Measurements from ENCODE around the gene PASK.
"Not testable (repeated sequence)": the region's sequence is repeated elsewhere in the genome, so short reads cannot be mapped to it uniquely, and the experiment has no call there.

The PASK gene

DNA sequence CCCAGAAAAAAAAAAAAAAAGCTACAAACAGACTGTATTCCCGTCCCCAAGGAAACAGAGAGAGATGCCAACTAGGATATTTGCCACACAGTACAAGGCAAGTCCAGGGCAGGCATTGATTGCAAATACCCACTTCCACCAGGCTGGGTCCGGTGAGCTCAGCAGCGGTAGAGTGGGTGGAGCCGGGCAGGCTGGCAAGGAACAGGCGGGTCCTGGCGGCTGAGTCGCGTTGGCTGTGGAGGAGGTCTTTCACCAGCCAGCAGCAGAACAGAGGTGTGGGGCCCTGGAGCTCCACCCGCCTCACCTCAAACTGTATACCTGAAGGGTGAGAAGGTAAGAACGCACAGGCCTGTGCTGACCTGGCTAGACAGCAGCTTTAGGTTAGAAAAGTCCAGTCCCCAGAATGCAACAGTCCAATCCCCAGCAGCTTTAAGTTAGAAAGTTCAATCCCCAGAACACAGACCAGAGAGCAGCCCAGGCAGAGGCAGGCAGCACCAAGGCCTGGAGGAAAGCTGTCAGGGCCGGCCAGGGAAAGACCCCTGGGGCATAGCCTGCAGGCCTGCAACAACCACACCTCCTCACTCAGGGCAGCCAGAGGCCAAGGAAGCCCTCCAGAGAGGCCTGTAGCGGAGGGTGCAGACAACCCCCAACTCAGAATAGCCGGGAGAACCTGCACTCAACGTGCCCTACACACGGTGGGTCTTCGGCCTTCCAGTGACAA lies 25.3 kb downstream of the PASK start:
- no peak for DNase-seq

DNA sequence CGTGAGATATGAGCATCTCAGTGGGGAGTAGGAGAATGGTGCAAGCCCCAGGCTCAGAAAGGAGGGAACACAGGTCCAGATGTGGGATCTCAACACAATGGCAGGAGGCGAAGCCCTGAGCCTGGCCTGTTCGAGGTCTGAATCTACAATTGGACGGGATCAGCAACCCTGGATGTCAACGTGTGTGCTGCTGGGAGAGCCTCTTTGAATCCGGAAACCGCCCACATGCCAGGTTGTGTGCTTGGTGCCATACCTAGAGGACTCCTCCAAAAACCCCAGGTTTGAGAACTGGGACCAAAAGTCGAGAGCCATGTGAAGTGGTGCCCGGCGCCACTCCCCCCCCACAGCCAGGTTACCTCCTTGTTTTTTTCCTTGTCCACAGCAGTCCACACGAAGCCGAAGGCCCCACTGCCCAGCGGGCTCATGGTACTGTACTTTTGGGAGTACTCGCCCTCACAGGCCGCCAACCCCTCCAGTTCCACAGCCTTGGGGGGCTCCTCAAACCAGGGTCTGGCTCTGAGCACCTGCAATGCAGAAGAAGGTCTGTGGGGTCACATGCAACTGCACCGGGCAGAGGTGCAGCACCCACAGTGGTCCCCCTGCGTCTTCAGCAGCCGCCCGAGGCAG lies 26.8 kb downstream of the PASK start:
- DNase-seq = no peak

DNA sequence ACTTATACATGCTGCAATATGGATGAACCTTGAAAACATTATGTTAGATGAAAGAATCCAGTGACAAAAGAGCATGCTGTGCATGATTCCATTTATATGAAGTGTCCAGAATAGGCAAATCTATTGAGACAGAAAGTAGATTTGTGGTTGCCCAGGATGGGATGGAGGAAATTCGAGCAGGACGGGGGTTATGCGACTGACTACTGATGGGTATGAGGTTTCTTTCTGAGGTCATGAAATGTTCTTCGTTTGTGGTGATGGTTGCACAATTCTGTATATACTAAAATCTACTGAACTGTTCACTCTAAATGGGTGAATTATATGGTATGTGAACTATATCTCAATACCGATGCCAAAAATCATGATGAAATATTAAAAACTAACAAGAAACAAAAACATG lies 28.3 kb downstream of the PASK start:
- DNase-seq = no peak

DNA sequence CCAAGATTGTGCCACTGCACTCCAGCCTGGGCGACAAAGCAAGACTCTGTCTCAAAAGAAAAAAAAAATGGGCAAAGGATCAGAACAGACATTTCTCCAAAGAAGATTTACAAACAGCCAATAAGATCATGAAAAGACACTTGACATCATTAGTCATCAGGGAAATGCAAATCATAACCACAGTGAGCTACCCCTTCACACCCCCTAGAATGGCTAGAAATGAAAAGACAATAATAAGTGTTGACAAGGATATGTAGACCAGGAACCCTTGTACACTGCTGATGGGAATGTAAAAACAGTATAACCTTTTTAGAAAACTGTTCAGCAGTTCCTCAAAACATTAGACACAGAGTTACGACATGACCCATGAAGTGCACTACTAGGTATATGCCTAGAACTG lies 28.8 kb downstream of the PASK start:
- DNase-seq = no peak

DNA sequence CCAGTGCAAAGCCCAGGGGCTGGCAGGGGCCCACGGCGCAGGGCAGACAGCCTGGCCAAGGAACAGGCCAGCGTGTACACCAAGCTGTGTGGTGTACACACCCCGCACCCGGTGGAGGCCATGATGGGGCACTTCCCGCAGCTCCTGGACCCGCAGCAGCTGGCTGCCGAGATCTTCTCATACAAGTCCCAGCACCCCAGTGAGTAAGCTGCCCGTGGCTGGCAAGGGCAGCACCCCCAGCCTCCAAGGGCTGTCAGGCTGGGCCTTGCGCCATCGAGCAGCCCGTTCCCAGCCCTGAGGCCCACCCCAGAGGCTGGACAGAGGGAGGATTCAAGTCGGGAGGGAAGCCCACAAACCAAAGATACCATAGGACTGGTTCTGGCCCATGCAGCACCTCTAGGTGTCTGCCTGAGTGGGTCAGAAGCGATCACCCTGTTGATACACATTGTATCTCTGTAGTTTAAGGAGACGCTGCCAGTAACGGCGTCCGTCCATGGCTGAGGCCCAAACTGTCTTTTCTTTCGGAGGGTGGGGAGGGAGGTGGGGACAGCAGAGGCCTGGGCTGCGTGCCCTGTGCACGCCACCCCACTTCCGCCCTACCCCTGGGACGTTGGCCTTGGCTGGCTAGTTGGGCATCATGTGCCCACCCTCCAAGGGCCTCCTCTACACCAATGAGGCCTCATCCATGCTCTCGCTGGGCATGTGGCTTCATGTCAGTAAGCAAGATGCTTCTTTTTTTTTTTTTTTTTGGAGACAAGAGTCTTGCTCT lies 30.4 kb downstream of the PASK start:
- no peak for DNase-seq

DNA sequence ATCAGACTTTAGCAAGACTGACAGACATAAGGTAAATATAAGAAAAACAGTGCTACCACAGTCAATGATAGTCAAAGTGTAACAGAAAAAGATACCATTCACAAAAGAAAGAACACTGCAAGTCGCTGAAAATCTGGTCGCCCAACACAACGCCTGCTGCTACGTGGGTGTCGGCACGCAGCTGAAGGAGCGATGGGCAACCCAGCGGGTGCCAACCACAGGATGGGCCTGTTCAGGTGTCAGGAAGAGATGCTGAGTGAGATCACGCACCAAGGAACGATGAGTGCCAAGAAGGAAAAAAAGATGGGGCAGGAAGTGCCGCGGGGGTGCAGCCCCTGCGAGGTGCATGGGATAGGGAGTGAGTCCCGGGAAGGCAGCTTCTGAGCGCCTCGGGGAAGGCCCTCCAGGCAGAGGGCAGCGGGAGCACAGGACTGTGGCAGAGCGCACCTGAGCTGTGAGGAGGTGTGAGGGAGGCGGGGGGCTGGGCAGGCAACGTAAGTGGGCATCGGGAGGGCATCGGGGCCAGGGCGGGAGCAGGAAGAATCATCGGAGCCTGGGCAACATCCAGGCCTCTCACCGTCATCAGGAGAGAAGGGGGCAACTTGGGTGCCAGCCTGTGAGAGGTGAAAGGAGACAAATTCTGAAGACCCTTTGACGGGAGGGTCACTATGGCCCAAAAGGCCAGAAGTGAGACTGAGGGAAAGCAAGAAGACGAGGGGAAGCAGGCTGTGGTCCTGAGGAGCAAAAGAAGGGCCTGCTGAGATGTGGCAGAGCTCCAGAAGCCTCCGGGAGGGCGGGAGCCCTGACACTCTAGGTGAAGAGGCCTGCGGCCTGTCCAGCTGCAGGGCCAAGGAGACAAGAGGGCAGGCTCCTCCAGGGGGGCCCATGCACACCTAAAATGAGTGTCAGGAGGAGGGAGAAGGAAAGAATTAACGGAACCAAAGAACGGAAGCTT lies 32.4 kb downstream of the PASK start:
- DNase-seq = no peak

DNA sequence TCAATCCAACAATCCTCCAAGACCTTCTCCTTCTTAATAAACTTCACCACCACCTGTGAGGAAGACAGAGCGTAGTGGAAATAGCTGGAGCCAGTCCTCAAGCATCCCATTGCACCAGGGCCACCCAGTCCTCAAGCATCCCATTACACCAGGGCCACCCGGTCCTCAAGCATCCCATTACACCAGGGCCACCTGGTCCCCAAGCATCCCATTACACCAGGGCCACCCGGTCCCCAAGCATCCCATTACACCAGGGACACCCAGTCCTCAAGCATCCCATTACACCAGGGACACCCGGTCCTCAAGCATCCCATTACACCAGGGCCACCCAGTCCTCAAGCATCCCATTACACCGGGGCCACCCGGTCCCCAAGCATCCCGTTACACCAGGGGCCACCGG lies 33.9 kb downstream of the PASK start:
- no peak for DNase-seq

DNA sequence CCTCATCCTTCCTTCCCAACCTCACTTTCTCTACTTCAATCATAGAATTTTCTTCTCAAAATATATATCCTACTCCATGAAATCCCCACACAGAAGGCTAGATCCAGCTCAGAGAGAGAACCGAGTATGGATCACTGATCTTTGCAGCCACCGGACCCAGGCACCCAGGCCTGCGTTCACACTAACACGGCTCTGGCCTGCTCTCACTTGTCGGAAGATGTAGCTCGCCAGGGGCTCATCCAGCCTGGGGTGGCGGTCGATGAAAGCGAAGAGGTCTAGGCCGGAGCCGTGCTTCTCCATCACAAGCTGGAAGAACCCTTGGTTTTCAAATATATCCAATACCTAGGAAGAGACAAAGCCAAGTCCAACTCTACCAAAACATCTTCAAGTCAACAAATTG lies 34.4 kb downstream of the PASK start:
- no peak for DNase-seq

DNA sequence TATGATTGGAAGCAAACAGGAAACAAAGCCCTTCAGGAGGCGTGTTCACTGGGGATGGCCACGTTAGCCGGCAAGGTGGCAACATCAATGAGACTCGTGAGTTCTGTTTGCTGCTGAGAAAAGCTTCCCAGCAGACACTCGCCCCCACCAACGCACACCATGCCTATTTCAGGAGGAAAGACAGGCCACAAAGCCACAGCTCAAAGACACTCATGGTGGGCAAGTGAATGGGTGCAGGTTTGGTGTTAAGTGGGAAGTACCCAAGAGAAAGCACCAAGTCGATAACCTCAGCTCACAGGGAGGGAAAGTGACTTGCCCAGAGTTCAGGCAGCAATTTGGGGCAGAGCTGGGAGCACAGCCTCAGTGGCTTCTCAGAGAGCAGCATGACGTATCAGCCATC lies 36.7 kb downstream of the PASK start:
- DNase-seq = no peak

DNA sequence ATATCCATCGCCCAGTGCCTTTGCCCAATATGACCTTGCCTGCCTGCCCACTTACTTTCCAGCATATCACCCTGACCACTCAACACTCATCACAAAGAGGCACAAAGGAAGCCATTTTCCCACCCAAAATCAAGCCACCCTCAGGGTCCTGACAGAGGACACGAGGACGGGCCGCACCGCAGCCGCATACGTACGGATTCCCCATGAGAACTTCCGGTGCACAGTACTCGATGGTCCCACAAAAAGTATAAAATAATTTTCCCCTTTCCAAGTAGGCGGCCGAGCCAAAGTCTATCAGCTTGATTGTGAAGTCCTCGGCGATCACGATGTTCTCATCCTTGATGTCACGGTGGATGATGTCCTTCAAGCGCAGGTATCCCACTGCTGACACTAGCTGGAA lies 37.2 kb downstream of the PASK start:
- no peak for DNase-seq

DNA sequence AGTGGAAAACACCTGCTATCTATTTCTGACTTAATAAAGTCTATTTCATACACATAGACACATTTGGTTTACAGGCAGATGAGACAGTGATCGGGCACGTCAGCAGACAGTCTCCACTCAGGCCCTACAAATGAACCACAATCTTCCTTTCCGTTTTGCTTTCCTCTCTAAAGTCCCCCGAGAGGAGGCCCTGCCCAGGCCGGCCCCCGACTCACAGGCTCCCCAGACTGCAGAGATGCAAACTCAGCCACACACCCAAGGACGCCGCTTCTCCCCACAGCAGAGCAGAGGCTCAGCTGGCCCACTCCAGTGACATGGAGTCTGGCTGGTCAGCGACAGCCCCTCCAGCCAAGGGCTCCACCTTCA lies 37.8 kb downstream of the PASK start:
- no peak for DNase-seq

DNA sequence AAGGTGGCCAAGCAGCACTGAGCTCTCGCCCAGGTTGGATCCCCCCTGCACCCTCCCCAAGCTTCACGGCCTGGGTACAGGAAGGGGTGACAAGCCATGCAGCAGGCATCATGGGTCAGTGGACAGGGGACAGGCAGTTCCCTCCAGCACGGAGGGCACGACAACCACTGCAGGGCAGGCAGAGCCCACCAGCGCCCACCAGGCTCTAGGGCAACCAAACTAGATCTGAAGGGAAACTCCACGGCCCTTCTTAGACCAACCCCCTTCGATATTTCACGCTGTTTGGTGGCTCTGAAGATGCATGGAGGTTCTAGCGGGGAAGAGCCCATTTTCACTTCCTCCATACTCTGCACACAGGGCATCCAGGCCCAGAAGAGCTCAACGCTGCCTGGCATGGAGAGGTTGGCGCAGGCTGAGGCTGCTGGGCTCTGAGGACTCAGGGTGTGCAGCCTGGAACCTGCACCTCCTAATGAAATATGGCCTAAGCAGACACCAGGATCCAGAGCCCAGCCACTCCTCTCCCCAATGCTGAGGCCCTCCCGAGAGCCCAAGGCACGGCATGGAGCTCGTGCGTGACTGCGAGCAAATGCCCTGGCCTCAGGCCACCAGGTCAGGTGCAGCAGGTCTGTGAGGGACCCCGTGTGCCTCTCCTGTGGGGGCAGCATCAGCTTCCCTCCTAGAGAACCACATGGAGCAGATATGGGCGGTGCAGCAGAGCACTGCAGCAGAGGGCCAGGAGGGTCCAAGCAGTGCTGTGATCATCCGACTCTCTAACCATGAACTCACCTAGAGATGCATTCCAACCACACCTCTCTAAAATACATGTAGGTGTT lies 38.4 kb downstream of the PASK start:
- DNase-seq = no peak

DNA sequence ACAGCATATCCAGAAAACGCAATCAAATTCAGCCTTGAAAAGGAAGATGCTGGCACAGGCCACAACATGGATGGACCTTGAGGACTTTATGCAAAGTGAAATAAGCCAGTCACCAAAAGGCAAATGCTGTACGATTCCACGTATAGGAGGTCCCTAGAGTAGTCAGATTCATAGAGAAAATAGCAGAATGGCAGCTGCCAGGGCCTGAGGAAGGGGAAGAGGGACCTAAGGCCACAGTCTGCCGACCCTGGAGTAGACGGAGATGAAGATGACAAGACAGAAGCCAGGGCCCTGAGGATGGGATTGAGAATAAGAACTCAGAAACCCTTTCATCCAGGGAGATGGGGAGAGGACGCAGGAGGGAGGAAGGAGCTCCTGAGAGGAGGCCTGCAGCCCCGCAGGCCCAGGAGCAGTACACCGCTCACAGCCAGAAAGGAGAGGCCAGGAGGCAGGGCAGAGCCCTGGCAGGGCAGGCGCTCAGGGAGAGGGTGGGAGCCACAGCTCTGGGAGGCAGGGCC lies 39.1 kb downstream of the PASK start:
- DNase-seq = no peak

DNA sequence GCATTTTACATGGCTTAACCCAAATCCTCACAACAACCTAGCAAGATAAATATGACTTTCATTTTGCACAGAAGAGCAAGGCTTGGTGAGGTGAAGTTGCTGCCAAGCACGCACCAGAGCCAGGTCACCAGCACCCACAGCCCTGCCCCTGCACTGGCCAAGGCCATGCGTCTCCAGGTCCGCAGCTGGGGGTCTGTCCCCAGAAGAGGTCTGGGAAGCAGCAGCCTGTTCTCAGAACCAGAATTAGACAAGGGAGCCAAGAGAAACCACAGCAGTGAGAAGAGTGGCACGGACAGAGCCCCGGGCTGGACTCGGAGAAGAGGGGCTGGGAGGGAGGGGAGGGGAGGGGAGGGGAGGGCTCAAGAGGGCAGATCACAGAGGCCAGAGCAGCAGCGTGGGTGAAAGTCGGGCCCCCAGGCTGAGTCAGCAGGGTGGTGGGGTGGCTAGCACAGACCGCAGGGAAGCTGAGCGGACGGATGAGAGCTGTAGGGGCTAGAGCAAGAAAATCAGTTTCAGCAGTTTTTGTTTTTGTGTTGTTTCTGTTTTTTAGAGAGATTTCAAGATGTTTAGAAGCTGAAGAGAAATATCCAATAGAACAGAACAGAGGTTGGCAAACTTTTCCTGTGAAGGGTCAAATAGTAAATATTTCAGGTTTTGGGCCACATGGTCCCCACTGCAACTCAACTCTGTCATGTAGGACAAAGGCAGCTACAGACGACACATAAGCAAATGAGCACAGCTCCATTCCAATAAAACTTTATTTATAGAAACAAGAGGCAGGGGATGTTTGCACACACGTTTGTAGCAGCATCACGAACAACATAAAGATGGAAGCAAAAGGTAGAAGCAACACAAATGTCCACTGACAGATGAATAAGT lies 39.8 kb downstream of the PASK start:
- DNase-seq = no peak

DNA sequence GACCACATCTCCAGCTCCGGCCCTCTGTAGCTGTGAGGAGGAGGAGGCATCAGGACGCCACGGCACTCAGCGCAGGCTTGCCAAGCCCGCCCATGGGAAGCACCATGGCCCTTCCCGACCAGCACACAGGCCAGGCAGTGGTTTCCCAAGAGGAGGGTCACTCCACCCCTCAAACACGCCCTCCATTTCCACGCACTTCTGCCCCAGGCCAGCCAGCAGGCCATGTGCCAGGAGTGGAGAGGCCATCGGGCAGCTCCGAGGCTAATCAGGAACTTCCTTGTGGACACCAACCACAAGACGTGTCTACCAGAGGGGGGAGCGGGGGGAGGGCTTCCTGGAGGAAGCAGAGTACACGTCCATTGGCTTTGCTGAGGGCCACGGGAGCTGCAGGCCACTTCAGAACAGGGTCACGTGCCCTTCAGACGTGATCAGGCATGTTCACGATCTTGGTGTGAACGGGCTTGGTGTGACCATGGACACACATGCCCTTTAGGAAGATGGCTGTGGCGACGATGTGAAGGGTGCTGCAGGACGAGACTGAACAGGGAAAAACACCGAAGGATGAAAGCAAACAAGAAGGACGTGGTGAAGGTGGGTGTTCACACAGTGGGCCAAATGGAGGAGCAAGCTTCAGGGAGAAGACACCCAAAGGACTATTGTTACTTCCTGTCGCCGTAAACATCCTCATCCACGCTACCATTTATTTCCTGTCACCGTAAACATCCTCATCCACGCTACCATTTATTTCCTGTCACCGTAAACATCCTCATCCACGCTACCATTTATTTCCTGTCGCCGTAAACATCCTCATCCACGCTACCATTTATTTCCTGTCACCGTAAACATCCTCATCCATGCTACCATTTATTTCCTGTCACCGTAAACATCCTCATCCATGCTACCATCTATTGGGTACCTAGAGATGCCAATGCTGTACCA lies 40.7 kb downstream of the PASK start:
- DNase-seq = no peak

DNA sequence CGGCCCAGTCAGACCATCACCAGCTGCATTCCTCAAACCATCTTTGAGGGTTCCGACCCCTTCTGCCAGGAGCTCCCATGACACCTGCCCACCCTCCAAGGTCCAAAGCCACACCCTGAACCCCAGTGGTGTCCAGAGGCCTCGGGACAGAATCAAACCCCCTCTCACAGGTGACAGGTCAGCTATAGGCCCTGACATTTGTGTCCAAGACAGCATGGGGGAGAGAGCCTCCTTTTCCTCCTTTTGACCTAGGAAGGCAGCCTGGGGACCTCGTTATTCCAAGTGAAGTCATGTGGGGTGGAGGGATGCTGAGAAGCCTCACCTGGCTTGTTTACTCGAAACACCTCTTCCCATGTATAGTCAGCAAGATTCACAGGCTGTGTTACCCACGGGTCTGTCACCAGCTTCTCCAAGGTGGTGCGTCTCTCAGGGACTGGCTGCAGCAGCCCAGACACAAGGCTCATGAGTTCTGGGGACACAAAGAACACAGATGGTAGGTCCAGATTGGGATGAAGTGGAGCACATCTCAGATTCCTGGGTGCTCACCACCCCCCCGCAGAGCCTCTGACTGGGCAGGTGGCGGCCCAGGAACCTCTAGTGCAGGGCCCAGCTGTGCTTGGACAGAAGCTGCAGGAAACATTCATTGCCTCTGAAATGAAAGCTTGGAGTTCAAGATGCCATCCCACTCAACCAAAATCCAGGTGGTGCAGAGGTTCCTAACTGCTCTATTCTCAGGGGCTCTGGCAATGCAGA lies 42.1 kb downstream of the PASK start:
- no peak for DNase-seq

DNA sequence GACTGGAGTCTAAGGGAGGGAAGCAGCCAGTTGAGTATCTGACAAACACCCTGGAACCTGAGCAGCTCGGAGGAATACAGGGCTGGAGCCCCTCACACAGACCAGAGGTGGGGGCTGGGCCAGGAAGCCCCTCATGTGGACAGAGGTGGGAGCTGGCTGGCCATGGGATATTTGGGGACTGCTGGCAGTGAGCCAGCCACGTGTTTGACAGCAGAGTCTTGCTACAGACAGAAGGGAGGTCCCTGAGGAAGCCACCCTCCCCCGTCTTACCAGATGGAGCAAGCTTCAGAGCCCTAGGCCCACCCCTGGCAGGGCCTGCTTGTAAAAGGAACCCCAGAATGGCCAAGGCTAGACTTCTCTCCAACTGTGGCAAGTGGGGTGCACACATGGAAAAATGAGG lies 43.6 kb downstream of the PASK start:
- DNase-seq = no peak

DNA sequence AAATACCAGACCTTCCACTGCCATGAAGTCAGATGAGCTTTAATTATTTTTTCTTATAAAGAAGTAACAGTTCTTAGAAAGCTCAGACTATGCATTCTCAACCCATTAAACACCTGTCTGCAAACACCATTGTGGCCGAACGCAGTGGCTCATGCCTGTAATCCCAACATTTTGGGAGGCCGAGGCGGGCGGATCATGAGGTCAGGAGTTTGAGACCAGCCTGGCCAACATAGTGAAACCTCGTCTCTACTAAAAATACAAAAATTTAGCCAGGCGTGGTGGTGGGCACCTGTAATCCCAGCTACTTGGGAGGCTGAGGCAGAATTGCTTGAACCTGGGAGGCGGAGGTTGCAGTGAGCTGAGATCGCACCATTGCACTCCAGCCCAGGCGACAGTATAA lies 44.7 kb downstream of the PASK start:
- not testable (repeated sequence) for DNase-seq

DNA sequence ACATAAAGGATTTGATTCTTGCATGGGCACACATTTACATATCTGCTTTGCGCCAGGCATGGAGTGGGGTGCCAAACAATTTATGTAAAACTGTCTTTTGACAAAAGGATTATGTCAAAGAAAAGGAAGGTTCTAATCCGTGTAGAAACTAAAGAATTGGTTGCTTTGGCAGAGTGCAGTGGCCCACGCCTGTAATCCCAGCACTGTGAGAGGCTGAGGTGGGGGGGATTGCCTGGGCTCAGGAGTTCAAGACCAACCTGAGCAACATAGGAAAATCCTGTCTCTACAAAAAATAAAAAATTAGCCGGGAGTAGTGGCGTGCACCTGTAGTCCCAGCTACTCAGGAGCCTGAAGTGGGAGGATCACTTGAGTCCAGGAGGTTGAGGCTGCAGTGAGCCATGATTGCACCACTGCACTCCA lies 46.1 kb downstream of the PASK start:
- DNase-seq = no peak

All from HCEC 1CT (cell line).